B cell (primary cell): ENCODE results near the gene LRRC45. TPM values are rescaled to one million over a fixed set of nuclear protein-coding genes. Genes with fewer than 3 reads are reported as not detected.
"Not testable (repeated sequence)": the region's sequence is repeated elsewhere in the genome, so short reads cannot be mapped to it uniquely, and the experiment has no call there.

Experiments
- ATAC-seq: fragments of 200-7000 bp; cut with Tn5 transposase; one replicate; pipeline ENCODE4 v1.10.0; 2021; ENCODE audit warnings: low read depth, mild to moderate bottlenecking, moderate number of reproducible peaks, moderate library complexity
- CTCF ChIA-PET: fragments of 350-600 bp; sonication (Branson Sonifier 250); formaldehyde crosslinking; loops from one replicate; lab custom pipeline; 2021; ENCODE audit warnings: antibody characterized with exemption, inconsistent platforms; lab: Charles Lee
- POLR2A ChIA-PET: fragments of 350-600 bp; sonication (Branson Sonifier 250); formaldehyde crosslinking; loops from one replicate; lab custom pipeline; 2021; ENCODE audit warnings: antibody characterized with exemption; lab: Charles Lee
- DNase-seq: peaks from one replicate; pipeline ENCODE4 v3.0.0; 2013
- H2AFZ ChIP-seq: 2 replicates; pipeline ENCODE4 v1.6.1; 2012; ENCODE audit warnings: mild to moderate bottlenecking, low read depth, low read length; ENCODE audit not compliant: insufficient read depth, poor library complexity, severe bottlenecking
- H3K27ac ChIP-seq, 2 donors: 1 replicate in 1 of 2; 2 replicates in 1 of 2; pipeline ENCODE4 v1.5.1; 2012 to 2013; ENCODE audit warnings: low read length in 2 of 2, mild to moderate bottlenecking in 2 of 2, moderate library complexity in 1 of 2
- H3K27me3 ChIP-seq, 4 experiments: fragments of 200-600 bp in 1 of 4; sonication (generic) in 1 of 4; replicated peaks in 1 of 4; 1 replicate in 2 of 4; 2 replicates in 2 of 4; pipeline versions ENCODE4 v1.6.1 to v1.7.0; 2013 to 2016; ENCODE audit warnings: low read length in 3 of 4, mild to moderate bottlenecking in 2 of 4, mixed read lengths in 1 of 4, moderate library complexity in 1 of 4; ENCODE audit not compliant: insufficient read depth in 4 of 4, control insufficient read depth in 3 of 4; ENCODE audit errors: control extremely low read depth in 1 of 4
- H3K36me3 ChIP-seq, 2 experiments: replicated peaks in 1 of 2; 1 replicate in 1 of 2; 2 replicates in 1 of 2; pipeline versions ENCODE4 v1.6.1 to v1.7.1; 2013; ENCODE audit warnings: low read length in 1 of 2; ENCODE audit not compliant: insufficient read depth in 2 of 2, control insufficient read depth in 1 of 2; ENCODE audit errors: control extremely low read depth in 1 of 2, extremely low read depth in 1 of 2
- H3K4me1 ChIP-seq, 2 donors: fragments of 200-600 bp in 1 of 2; sonication (generic) in 1 of 2; 1 replicate in 1 of 2; 2 replicates in 1 of 2; pipeline versions ENCODE4 v1.5.1 to v1.6.1; 2013 to 2017; ENCODE audit warnings: low read length in 2 of 2; ENCODE audit not compliant: control insufficient read depth in 2 of 2, insufficient read depth in 2 of 2
- H3K4me2 ChIP-seq: replicated peaks from 2 replicates; pipeline ENCODE3; 2012; ENCODE audit warnings: mild to moderate bottlenecking, low read depth, low read length; ENCODE audit not compliant: poor library complexity, severe bottlenecking
- H3K4me3 ChIP-seq, 5 experiments: fragments of 200-600 bp in 1 of 5; sonication (generic) in 1 of 5; 1 replicate in 3 of 5; 2 replicates in 2 of 5; pipeline versions ENCODE4 v1.5.1 to v1.7.0; 2011 to 2016; ENCODE audit warnings: low read length in 4 of 5, mild to moderate bottlenecking in 4 of 5, low read depth in 2 of 5, control low read depth in 1 of 5, moderate library complexity in 1 of 5; ENCODE audit not compliant: insufficient read depth in 1 of 5; ENCODE audit errors: control extremely low read depth in 1 of 5, extremely low read depth in 1 of 5
- H3K79me2 ChIP-seq: fragments of 200-600 bp; sonication (generic); one replicate; pipeline ENCODE4 v1.6.0; 2016; ENCODE audit warnings: low read length; ENCODE audit not compliant: control insufficient read depth, insufficient read depth
- H3K9ac ChIP-seq: fragments of 200-600 bp; sonication (generic); 2 replicates; pipeline ENCODE4 v1.6.1; 2017; ENCODE audit warnings: mild to moderate bottlenecking, low read length, moderate library complexity
- H3K9me3 ChIP-seq, 3 donors: one replicate each; pipeline versions ENCODE4 v1.6.1 to v1.7.1; 2013; ENCODE audit warnings: low read length in 2 of 3; ENCODE audit not compliant: control insufficient read depth in 2 of 3, insufficient read depth in 1 of 3; ENCODE audit errors: control extremely low read depth in 1 of 3
- H4K20me1 ChIP-seq: 2 replicates; pipeline ENCODE4 v1.6.0; 2012; ENCODE audit warnings: mild to moderate bottlenecking, low read length; ENCODE audit not compliant: insufficient read depth, control insufficient read depth, poor library complexity, severe bottlenecking
- H3K27ac Mint-ChIP-seq: one replicate; pipeline ENCODE4 v1.8.0; 2021; ENCODE audit warnings: mixed read lengths
- H3K27me3 Mint-ChIP-seq: one replicate; pipeline ENCODE4 v1.8.0; 2021; ENCODE audit warnings: mixed read lengths
- H3K4me1 Mint-ChIP-seq: one replicate; pipeline ENCODE4 v1.8.0; 2021; ENCODE audit warnings: mixed read lengths
- H3K4me3 Mint-ChIP-seq: one replicate; pipeline ENCODE4 v1.8.0; 2021; ENCODE audit warnings: mixed read lengths
- H3K9me3 Mint-ChIP-seq: one replicate; pipeline ENCODE4 v1.8.0; 2022; ENCODE audit warnings: mixed read lengths; ENCODE audit not compliant: insufficient read depth
- CTCF ChIP-seq: fragments of 200-600 bp; IDR thresholded peaks from one replicate; pipeline ENCODE4 v1.8.0; 2022; ENCODE audit warnings: antibody characterized with exemption, mild to moderate bottlenecking
- EZH2 ChIP-seq: IDR thresholded peaks from 2 replicates; pipeline ENCODE4 v1.6.1; 2012; ENCODE audit warnings: borderline replicate concordance, low read depth, mild to moderate bottlenecking, moderate library complexity, low read length; ENCODE audit not compliant: insufficient read depth, poor library complexity, severe bottlenecking
- WGBS: methylation state at CpG from one replicate; pipeline ENCODE4 v1.1.5; 2013; ENCODE audit warnings: missing lambda C conversion rate; ENCODE audit not compliant: insufficient coverage; 5-methylcytosine and 5-hydroxymethylcytosine counted together
- intact Hi-C: fragments of 100-400 bp; cut with micrococcal nuclease; formaldehyde crosslinking; loops from one replicate; pipeline ENCODE4 v1.10.0; 2022
- polyA plus RNA-seq: library from polyadenylated mRNA; depleted of rRNA; stranded (reverse); fragments of >200 nt; gene quantifications from 2 replicates; pipeline ENCODE4 v1.2.3, GENCODE V29; 2012
- total RNA-seq, 2 donors: library from RNA; stranded (reverse); fragments of 120-200 nt in 1 of 2; gene quantifications; 1 replicate in 1 of 2; 2 replicates in 1 of 2; pipeline versions ENCODE4 v1.2.3 to v1.2.4, GENCODE V29; 2013 to 2022

Gene LRRC45
- total and polyA plus RNA-seq, 2 donors (not counting 1 experiment from before 2014, with no cell fraction given) = 19.4 to 19.6 TPM

- peak overlapping the region; percentile 90 for H3K4me3 Mint-ChIP-seq
- ATAC-seq (no peak), DNase-seq (no peak)
- Histone ChIP-seq H3K36me3 (no peaks in the 10 kb centered on the region), H3K27me3 (no peaks in the 10 kb centered on the region), H3K27ac (peak overlapping the region in 1 of 2 donors; percentile 59), H4K20me1 (peaks cover 25% of the 10 kb centered on the region), H3K4me3 (peak overlapping the region in 4 of 5 experiments; percentile 58 to 76 (median 72)), H2AFZ (peak overlapping the region; percentile 73), H3K4me2 (peak overlapping the region; percentile 100), H3K4me1 (peaks cover 18 to 19% of the 10 kb centered on the region in 2 donors), H3K9me3 (peaks cover 0 to 2% (median 0%) of the 10 kb centered on the region in 3 donors), H3K9ac (peak overlapping the region; percentile 72), H3K79me2 (peaks cover 14% of the 10 kb centered on the region)
- H3K4me1 Mint-ChIP-seq = peaks cover 23% of the 10 kb centered on the region
- H3K27me3 Mint-ChIP-seq = no peaks in the 10 kb centered on the region
- H3K27ac Mint-ChIP-seq = peak overlapping the region; percentile 99
- TF ChIP-seq EZH2 (no peak), CTCF (no peak)
- no peaks in the 10 kb centered on the region for H3K9me3 Mint-ChIP-seq
- CTCF ChIA-PET = interaction anchor here (0.6 to 2.3 kb wide), 13 partner anchors 9 to 168 kb away, joined by 3 to 19 read pairs (median 4); partner anchors contain the start of genes ASPSCR1, CENPX and LRRC45
- intact Hi-C loops = loop anchor here (1.0 to 10.0 kb wide), 6 partner anchors 13 to 517 kb away; partner anchors contain the start of genes ASPSCR1, FASN, GPS1 and LRRC45
- WGBS = 4% methylated on average over 10 of the region's 10 CpGs
- POLR2A ChIA-PET = interaction anchor here (0.7 to 1.5 kb wide), 9 partner anchors 9 to 260 kb away, joined by 3 to 13 read pairs (median 4); partner anchors contain the start of genes ASPSCR1, CENPX, DUS1L and FASN
Measured at GRCh38 chr17:82037889-82038195, 14.7 kb downstream of the LRRC45 start.

- H3K4me3 ChIP-seq, H2AFZ ChIP-seq, H3K36me3 ChIP-seq, H3K9me3 ChIP-seq, POLR2A ChIA-PET, H3K27me3 Mint-ChIP-seq, H3K27ac ChIP-seq, ATAC-seq, DNase-seq, H3K9me3 Mint-ChIP-seq, H3K4me2 ChIP-seq, H3K27me3 ChIP-seq, H3K9ac ChIP-seq: not testable (repeated sequence)
- Histone ChIP-seq H4K20me1 (peaks cover 25% of the 10 kb centered on the region), H3K4me1 (peaks cover 18 to 19% of the 10 kb centered on the region in 2 donors), H3K79me2 (peaks cover 14% of the 10 kb centered on the region)
- Mint-ChIP-seq H3K4me3 (peak overlapping the region; percentile 24), H3K27ac (peak overlapping the region; percentile 41), H3K4me1 (peaks cover 22% of the 10 kb centered on the region)
- CTCF ChIA-PET = interaction anchor here (1.3 to 2.3 kb wide), 4 partner anchors 16 to 116 kb away, joined by 3 to 19 read pairs (median 7); partner anchors contain the start of genes CENPX, FASN and LRRC45
- 95% methylated on average over 8 of the region's 16 CpGs for WGBS
- intact Hi-C loops = loop anchor here (10.0 kb wide), 1 partner anchor 516 kb away; no protein-coding TSS in a partner anchor
Measured at GRCh38 chr17:82038796-82039409, 15.8 kb downstream of the LRRC45 start.
